IMR-90 (cell line): ENCODE data around the gene C3orf49. TPM values are rescaled to one million over a fixed set of nuclear protein-coding genes. Genes with fewer than 3 reads are reported as not detected.

Source experiments
- ATAC-seq: fragments of 200-7000 bp; cut with Tn5 transposase; 2 replicates; pipeline ENCODE4 v1.9.1; 2020; ENCODE audit warnings: low read depth, mild to moderate bottlenecking, moderate library complexity
- BruUV-seq: library from RNA; stranded (reverse); fragments of 400-500 nt; replicated peaks from 2 replicates; lab custom pipeline; 2021; lab: Mats Ljungman, UMichigan
- CTCF ChIA-PET: fragments of 300-600 bp; formaldehyde crosslinking; extraction: SDS; loops from one replicate; lab custom pipeline; 2021; ENCODE audit warnings: antibody characterized with exemption; lab: Yijun Ruan, JAX
- POLR2A ChIA-PET: fragments of 300-600 bp; sonication (Branson Sonifier 250); formaldehyde crosslinking; loops from one replicate; lab custom pipeline; 2022; ENCODE audit warnings: antibody characterized with exemption; ENCODE audit not compliant: unreplicated experiment; lab: Charles Lee
- DNase-seq: peaks from one replicate; pipeline ENCODE4 v3.0.0; 2013
- H2AFZ ChIP-seq: replicated peaks from 2 replicates; pipeline ENCODE3; 2013; ENCODE audit warnings: low read length, mild to moderate bottlenecking; ENCODE audit not compliant: poor library complexity
- H2AK5ac ChIP-seq: 2 replicates; pipeline ENCODE4 v1.6.1; 2013; ENCODE audit warnings: low read depth, low read length, inconsistent platforms
- H2AK9ac ChIP-seq: replicated peaks from 2 replicates; pipeline ENCODE3; 2013; ENCODE audit warnings: mild to moderate bottlenecking, low read depth, low read length, moderate library complexity; ENCODE audit not compliant: poor library complexity
- H2BK120ac ChIP-seq: 2 replicates; pipeline ENCODE4 v1.6.1; 2013; ENCODE audit warnings: low read depth, low read length, inconsistent platforms
- H2BK15ac ChIP-seq: 3 replicates; pipeline ENCODE4 v1.6.1; 2013; ENCODE audit warnings: low read depth, low read length, inconsistent platforms
- H2BK20ac ChIP-seq: 2 replicates; pipeline ENCODE4 v1.6.1; 2013; ENCODE audit warnings: low read depth, mild to moderate bottlenecking, inconsistent platforms, low read length, moderate library complexity
- H2BK5ac ChIP-seq: 2 replicates; pipeline ENCODE4 v1.6.1; 2013; ENCODE audit warnings: mild to moderate bottlenecking, low read depth, low read length, inconsistent platforms; ENCODE audit not compliant: poor library complexity, severe bottlenecking
- H3K14ac ChIP-seq: replicated peaks from 2 replicates; pipeline ENCODE4 v1.6.1; 2013; ENCODE audit warnings: low read depth, low read length, inconsistent platforms
- H3K18ac ChIP-seq: 2 replicates; pipeline ENCODE4 v1.6.1; 2013; ENCODE audit warnings: low read depth, low read length, control low read depth
- H3K23ac ChIP-seq: 2 replicates; pipeline ENCODE4 v1.6.1; 2013; ENCODE audit warnings: low read depth, low read length, inconsistent platforms
- H3K27ac ChIP-seq: 2 replicates; pipeline ENCODE4 v1.5.1; 2013; ENCODE audit warnings: mild to moderate bottlenecking, control low read depth, low read length; ENCODE audit not compliant: insufficient read depth
- H3K27me3 ChIP-seq: 2 replicates; pipeline ENCODE4 v1.6.1; 2013; ENCODE audit warnings: low read length; ENCODE audit not compliant: control insufficient read depth, insufficient read depth
- H3K36me3 ChIP-seq: 2 replicates; pipeline ENCODE4 v1.6.1; 2013; ENCODE audit warnings: low read length, mixed read lengths; ENCODE audit not compliant: control insufficient read depth, insufficient read depth
- H3K4ac ChIP-seq: 2 replicates; pipeline ENCODE4 v1.6.1; 2013; ENCODE audit warnings: low read depth, low read length, inconsistent platforms
- H3K4me1 ChIP-seq: 2 replicates; pipeline ENCODE4 v1.6.1; 2013; ENCODE audit warnings: low read length, mixed read lengths; ENCODE audit not compliant: control insufficient read depth, insufficient read depth
- H3K4me2 ChIP-seq: 2 replicates; pipeline ENCODE4 v1.6.1; 2013; ENCODE audit warnings: low read depth, mild to moderate bottlenecking, control low read depth, low read length, moderate library complexity
- H3K4me3 ChIP-seq: 2 replicates; pipeline ENCODE4 v1.5.1; 2013; ENCODE audit warnings: low read depth, mild to moderate bottlenecking, control low read depth, low read length, moderate library complexity; ENCODE audit not compliant: insufficient read depth
- H3K56ac ChIP-seq: 2 replicates; pipeline ENCODE4 v1.6.1; 2013; ENCODE audit warnings: low read length, inconsistent platforms; ENCODE audit not compliant: insufficient read depth; ENCODE audit errors: extremely low read depth
- H3K79me1 ChIP-seq, 2 experiments: 2 replicates each; pipeline ENCODE4 v1.6.1; 2013; ENCODE audit warnings: low read length in 2 of 2, inconsistent platforms in 1 of 2, low read depth in 1 of 2
- H3K9ac ChIP-seq: 2 replicates; pipeline ENCODE4 v1.6.1; 2013; ENCODE audit warnings: low read depth, low read length, control low read depth
- H3K9me1 ChIP-seq: 2 replicates; pipeline ENCODE4 v1.6.1; 2013; ENCODE audit warnings: low read length, inconsistent platforms; ENCODE audit not compliant: insufficient read depth
- H3K9me3 ChIP-seq: 2 replicates; pipeline ENCODE4 v1.6.1; 2013; ENCODE audit warnings: low read length; ENCODE audit not compliant: control insufficient read depth, insufficient read depth
- H4K20me1 ChIP-seq: 2 replicates; pipeline ENCODE4 v1.6.1; 2013; ENCODE audit warnings: low read length, inconsistent platforms; ENCODE audit not compliant: insufficient read depth
- H4K5ac ChIP-seq: 2 replicates; pipeline ENCODE4 v1.6.1; 2013; ENCODE audit warnings: mild to moderate bottlenecking, low read depth, low read length, control low read depth
- H4K8ac ChIP-seq, 2 experiments: 2 replicates each; pipeline ENCODE4 v1.6.1; 2013; ENCODE audit warnings: low read depth in 2 of 2, low read length in 2 of 2, control low read depth in 1 of 2, inconsistent platforms in 1 of 2
- H4K91ac ChIP-seq: 2 replicates; pipeline ENCODE4 v1.6.1; 2013; ENCODE audit warnings: low read depth, low read length, inconsistent platforms; ENCODE audit not compliant: insufficient read depth
- BHLHE40 ChIP-seq: fragments of 150-350 bp; IDR thresholded peaks from 2 replicates; pipeline ENCODE4 v1.6.1; 2016; ENCODE audit warnings: mild to moderate bottlenecking, low read depth, low read length
- CEBPB ChIP-seq: IDR thresholded peaks from 2 replicates; pipeline ENCODE4 v1.6.1; 2012; ENCODE audit warnings: low read depth, low read length, improper control_type of control experiment
- MAFK ChIP-seq: IDR thresholded peaks from 2 replicates; pipeline ENCODE4 v1.6.1; 2012; ENCODE audit warnings: low read depth, low read length, improper control_type of control experiment
- MAZ ChIP-seq: IDR thresholded peaks from 2 replicates; pipeline ENCODE4 v1.6.1; 2012; ENCODE audit warnings: low read depth, mild to moderate bottlenecking, low read length, improper control_type of control experiment, moderate library complexity, borderline replicate concordance
- MXI1 ChIP-seq: IDR thresholded peaks from 2 replicates; pipeline ENCODE4 v1.6.1; 2012; ENCODE audit warnings: low read depth, mild to moderate bottlenecking, low read length, moderate library complexity, borderline replicate concordance
- NFE2L2 ChIP-seq: fragments of 150-350 bp; IDR thresholded peaks from 2 replicates; pipeline ENCODE4 v1.6.1; 2016; ENCODE audit warnings: low read depth, mild to moderate bottlenecking, low read length
- POLR2A ChIP-seq: IDR thresholded peaks from 2 replicates; pipeline ENCODE4 v1.6.1; 2012; ENCODE audit warnings: mild to moderate bottlenecking, low read depth, low read length
- RAD21 ChIP-seq: IDR thresholded peaks from 2 replicates; pipeline ENCODE4 v1.6.1; 2012; ENCODE audit warnings: low read length, improper control_type of control experiment
- RFX5 ChIP-seq: IDR thresholded peaks from 2 replicates; pipeline ENCODE4 v1.8.0; 2012; ENCODE audit warnings: low read depth, mild to moderate bottlenecking, low read length, moderate library complexity
- SMC3 ChIP-seq: fragments of 150-350 bp; IDR thresholded peaks from 2 replicates; pipeline ENCODE4 v1.6.1; 2016; ENCODE audit warnings: low read depth, mild to moderate bottlenecking, antibody characterized with exemption, low read length, moderate library complexity
- USF2 ChIP-seq: fragments of 150-350 bp; IDR thresholded peaks from 2 replicates; pipeline ENCODE4 v1.6.1; 2017; ENCODE audit warnings: mild to moderate bottlenecking, antibody characterized with exemption, low read length, low read depth
- WGBS, 2 experiments: methylation state at CpG; one replicate each; pipeline versions ENCODE4 v1.1.5 to v1.1.7; 2013; ENCODE audit warnings: missing lambda C conversion rate in 2 of 2; ENCODE audit not compliant: insufficient read length in 1 of 2; ENCODE audit errors: extremely low coverage in 2 of 2; 5-methylcytosine and 5-hydroxymethylcytosine counted together
- dilution Hi-C: fragments of 300-500 bp; cut with HindIII; formaldehyde crosslinking; loops from one replicate; pipeline ENCODE4 v1.14.3; 2018; ENCODE audit warnings: low sequenced_read_pairs; ENCODE audit not compliant: unreplicated experiment
- in situ Hi-C: fragments of 300-500 bp; cut with MboI; formaldehyde crosslinking; loops from 3 replicates; pipeline ENCODE4 v1.14.3; 2019; ENCODE audit warnings: low sequenced_read_pairs, inconsistent platforms, mixed read lengths
- intact Hi-C: fragments of 100-400 bp; cut with micrococcal nuclease; formaldehyde crosslinking; loops from 2 replicates; pipeline ENCODE4 v1.10.0; 2022
- polyA plus RNA-seq, 3 experiments: library from polyadenylated mRNA; depleted of rRNA; stranded (reverse); fragments of >200 nt; gene quantifications; 2 replicates each; pipeline ENCODE4 v1.2.3, GENCODE V29; 2012; ENCODE audit warnings: low replicate concordance in 1 of 3
- total RNA-seq: library from RNA; depleted of rRNA; stranded (reverse); fragments of >200 nt; gene quantifications from 2 replicates; pipeline ENCODE4 v1.2.3, GENCODE V29; 2012
- TF ChIP-seq, protein P1 (sequence below): conservative IDR thresholded peaks from 2 replicates; pipeline ENCODE4 v1.5.1; 2012; ENCODE audit warnings: mild to moderate bottlenecking, low read depth, low read length, improper control_type of control experiment
- TF ChIP-seq, protein P2 (sequence below): fragments of 150-350 bp; IDR thresholded peaks from 2 replicates; pipeline ENCODE4 v1.6.1; 2016; ENCODE audit warnings: low read depth, mild to moderate bottlenecking, low read length, moderate library complexity, borderline replicate concordance

C3orf49 gene
- total and polyA plus RNA-seq, 2 of the 4 experiments (the other 2 are of a cell fraction), result not detected

DNA sequence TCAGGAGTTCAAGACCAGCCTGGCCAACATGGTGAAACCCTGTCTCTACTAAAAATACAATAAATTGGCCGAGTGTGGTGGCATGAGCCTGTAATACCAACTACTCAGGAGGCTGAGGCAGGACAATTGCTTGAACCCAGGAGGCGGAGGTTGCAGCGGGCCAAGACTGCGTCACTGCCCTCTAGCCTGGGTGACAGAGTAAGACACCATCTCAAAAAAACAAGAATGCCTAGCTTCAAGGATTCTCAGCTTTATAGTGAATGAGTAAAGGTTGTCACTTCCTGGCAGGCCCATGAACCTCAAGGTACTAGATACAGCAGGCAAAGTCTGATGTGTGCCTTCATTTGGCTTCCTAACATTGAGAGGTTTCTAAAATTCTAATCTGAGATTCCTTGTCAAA is 30.1 kb downstream of the C3orf49 start:
- 100% methylated on average over 1 of the region's 4 CpGs; no CpG with 5 or more reads in 1 of the 2 experiments for WGBS, 2 experiments
- POLR2A ChIA-PET, result no interaction called here

More for the DNA sequence above, 30.1 kb downstream of the C3orf49 start:
- Histone ChIP-seq H3K56ac (no peak overlapping the region), H3K4me3 (no peak overlapping the region), H3K27ac (no peak overlapping the region), H2AK9ac (no peak overlapping the region), H3K4me2 (no peak overlapping the region), H3K36me3 (peaks cover 2% of the 10 kb centered on the region; the same call in 1 of the 2 replicates), H2BK120ac (no peak overlapping the region), H3K23ac (no peak overlapping the region), H2AK5ac (no peak overlapping the region), H3K79me1 (peaks cover 44 to 58% of the 10 kb centered on the region in 2 experiments), H2AFZ (no peak overlapping the region), H3K4me1 (peaks cover 2% of the 10 kb centered on the region; the same call in 1 of the 2 replicates), H4K91ac (no peak overlapping the region), H2BK5ac (no peak overlapping the region), H4K5ac (no peak overlapping the region), H2BK15ac (no peak overlapping the region), H3K9me3 (no peaks in the 10 kb centered on the region), H4K20me1 (peaks cover 5% of the 10 kb centered on the region; the same call in 1 of the 2 replicates), H3K9me1 (peaks cover 8% of the 10 kb centered on the region), H2BK20ac (no peak overlapping the region), H3K4ac (no peak overlapping the region), H3K14ac (no peak overlapping the region), H3K18ac (no peak overlapping the region), H4K8ac (no peak overlapping the region), H3K27me3 (no peaks in the 10 kb centered on the region), H3K9ac (no peak overlapping the region)
- no TSS peak for BruUV-seq
- dilution Hi-C loops (no loop called here), intact Hi-C loops (no loop called here), in situ Hi-C loops (no loop called here)
- TF ChIP-seq, protein P1, sequence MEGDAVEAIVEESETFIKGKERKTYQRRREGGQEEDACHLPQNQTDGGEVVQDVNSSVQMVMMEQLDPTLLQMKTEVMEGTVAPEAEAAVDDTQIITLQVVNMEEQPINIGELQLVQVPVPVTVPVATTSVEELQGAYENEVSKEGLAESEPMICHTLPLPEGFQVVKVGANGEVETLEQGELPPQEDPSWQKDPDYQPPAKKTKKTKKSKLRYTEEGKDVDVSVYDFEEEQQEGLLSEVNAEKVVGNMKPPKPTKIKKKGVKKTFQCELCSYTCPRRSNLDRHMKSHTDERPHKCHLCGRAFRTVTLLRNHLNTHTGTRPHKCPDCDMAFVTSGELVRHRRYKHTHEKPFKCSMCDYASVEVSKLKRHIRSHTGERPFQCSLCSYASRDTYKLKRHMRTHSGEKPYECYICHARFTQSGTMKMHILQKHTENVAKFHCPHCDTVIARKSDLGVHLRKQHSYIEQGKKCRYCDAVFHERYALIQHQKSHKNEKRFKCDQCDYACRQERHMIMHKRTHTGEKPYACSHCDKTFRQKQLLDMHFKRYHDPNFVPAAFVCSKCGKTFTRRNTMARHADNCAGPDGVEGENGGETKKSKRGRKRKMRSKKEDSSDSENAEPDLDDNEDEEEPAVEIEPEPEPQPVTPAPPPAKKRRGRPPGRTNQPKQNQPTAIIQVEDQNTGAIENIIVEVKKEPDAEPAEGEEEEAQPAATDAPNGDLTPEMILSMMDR, result no peak
- no peak for TF ChIP-seq RAD21
- no peak for TF ChIP-seq CEBPB
- TF ChIP-seq RFX5, result no peak
- no peak for TF ChIP-seq POLR2A
- TF ChIP-seq MAFK, result no peak
- no peak for TF ChIP-seq NFE2L2
- TF ChIP-seq MAZ, result no peak
- TF ChIP-seq BHLHE40, result no peak
- no peak for TF ChIP-seq USF2
- no peak for TF ChIP-seq SMC3
- no peak for TF ChIP-seq MXI1
- TF ChIP-seq, protein P2, sequence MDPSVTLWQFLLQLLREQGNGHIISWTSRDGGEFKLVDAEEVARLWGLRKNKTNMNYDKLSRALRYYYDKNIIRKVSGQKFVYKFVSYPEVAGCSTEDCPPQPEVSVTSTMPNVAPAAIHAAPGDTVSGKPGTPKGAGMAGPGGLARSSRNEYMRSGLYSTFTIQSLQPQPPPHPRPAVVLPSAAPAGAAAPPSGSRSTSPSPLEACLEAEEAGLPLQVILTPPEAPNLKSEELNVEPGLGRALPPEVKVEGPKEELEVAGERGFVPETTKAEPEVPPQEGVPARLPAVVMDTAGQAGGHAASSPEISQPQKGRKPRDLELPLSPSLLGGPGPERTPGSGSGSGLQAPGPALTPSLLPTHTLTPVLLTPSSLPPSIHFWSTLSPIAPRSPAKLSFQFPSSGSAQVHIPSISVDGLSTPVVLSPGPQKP, result no peak
- ATAC-seq (no peak), DNase-seq (no peak)
- CTCF ChIA-PET, result no interaction called here
